ENCODE results near the gene RBM44. TPM values are rescaled to one million over a fixed set of nuclear protein-coding genes. Genes with fewer than 3 reads are reported as not detected.
"Not testable (repeated sequence)": the region's sequence is repeated elsewhere in the genome, so short reads cannot be mapped to it uniquely, and the experiment has no call there.

Gene RBM44
- polyA plus RNA-seq, 1 donor from 2014 or later: 0.11 TPM

DNA sequence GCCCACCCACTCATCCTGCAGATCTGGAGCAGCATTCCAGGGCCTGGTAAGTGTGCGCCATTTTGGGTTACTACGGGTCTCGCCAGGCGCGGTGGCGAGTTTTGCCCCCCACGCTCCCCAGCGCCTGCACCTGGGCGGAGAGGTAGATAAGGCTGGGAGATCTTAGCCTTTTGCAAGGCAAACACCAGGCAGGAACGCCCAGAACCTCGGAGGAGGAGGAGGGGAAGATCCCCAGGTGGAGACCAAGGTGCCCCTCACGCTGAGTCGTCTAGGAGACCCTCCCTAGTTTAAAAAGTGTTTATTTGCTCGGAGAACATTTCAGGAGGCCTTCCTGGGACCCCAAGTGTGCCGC lies 60.5 kb downstream of the RBM44 start:
- H3K36me3 Mint-ChIP-seq: no peaks in the 10 kb centered on the region
- H3K9me3 Mint-ChIP-seq: no peaks in the 10 kb centered on the region
- no peak overlapping the region for H3K27ac Mint-ChIP-seq
- H3K27me3 Mint-ChIP-seq: peaks cover 33% of the 10 kb centered on the region
- no peak overlapping the region for H3K4me3 Mint-ChIP-seq
- peaks cover 0 to 2% (median 0%) of the 10 kb centered on the region in 3 donors for H3K4me1 Mint-ChIP-seq

DNA sequence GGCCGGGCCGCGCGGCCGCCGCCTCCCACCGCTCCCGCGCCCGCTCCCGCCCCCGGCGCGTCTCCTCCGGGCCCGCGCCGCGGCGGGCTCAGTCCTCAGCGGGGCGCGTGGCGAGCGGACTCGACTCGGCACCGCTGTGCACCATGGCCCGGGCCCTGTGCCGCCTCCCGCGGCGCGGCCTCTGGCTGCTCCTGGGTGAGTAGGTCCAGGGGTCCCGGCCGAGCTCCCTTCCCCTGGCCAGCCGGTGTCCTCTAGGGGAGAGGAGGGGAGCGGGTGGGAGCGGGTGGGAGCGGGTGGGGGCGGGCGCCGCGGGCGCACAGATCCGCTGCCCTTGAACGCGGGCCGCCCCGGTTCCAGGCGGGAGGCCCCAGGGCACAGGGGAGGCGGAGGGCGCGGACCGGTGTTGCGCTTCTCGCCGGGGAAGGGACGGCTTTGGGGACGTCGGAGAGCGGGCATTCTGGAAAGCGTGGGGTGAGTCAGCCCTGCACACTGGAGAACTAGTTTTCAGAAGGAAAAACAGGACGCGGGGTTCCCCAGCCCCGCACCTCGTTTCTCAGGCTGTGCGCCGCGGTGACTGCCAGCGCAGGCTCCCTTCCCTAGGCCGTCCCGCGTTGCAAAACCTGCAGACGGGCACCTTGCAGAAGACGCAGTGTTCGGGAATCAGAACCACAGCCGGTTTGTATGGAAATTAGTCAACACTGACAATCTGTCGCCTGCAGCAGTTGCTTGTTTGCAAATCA lies 61.1 kb downstream of the RBM44 start, which contains the start of gene RAMP1:
TSS of gene RAMP1 (plus strand) at position 91 of the 740 bp plus-strand sequence. CDS start at position 144, 53 bp downstream.
- peaks cover 36% of the 10 kb centered on the region for H3K27me3 Mint-ChIP-seq
- H3K4me1 Mint-ChIP-seq: peaks cover 0 to 2% (median 1%) of the 10 kb centered on the region in 3 donors
- H3K27ac Mint-ChIP-seq: peak within 1 kb of the TSS in 1 of 3 donors; percentile 20
- peak within 1 kb of the TSS in 2 of 4 donors; percentile 17 to 81 for H3K4me3 Mint-ChIP-seq
- H3K36me3 Mint-ChIP-seq: peaks cover 2% of the 10 kb centered on the region
- no peaks in the 10 kb centered on the region for H3K9me3 Mint-ChIP-seq

DNA sequence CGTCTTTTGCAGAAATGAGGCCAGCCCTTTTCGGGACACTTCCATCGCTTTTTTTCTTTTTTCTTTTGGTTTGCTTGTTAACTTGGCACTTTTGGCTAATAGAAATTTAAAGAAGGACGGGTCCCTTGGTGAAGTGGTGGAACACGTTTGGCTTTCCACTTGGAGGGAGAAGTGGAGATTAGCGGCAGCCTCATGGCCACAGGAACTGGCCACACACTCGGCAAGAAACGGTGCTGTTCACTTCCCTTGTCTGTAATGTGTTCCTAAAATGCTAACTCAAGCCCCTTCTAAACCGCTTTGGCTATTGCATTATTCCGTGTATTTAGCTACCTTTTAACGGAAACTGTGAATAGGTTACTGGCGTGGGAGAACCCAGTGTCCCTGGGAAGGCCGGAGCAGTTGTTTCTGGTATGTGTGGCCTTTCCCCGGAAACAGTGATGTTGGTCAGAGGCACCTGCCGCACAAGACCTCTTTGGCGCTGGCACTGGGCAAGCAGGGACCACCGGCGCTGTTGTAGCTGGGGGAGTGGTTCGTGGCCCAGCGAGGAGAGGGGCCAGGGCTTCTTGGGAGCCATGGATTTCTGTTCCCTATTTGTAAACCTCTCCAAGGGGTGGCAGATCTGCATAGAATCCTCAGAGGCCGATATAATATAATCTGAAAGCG lies 61.8 kb downstream of the RBM44 start:
- Mint-ChIP-seq H3K27me3 (peaks cover 36% of the 10 kb centered on the region), H3K36me3 (peaks cover 2% of the 10 kb centered on the region), H3K4me3 (peak overlapping the region in 1 of 4 donors; percentile 33), H3K27ac (peak overlapping the region in 1 of 3 donors; percentile 20), H3K9me3 (no peaks in the 10 kb centered on the region), H3K4me1 (peaks cover 0 to 2% (median 1%) of the 10 kb centered on the region in 3 donors)

DNA sequence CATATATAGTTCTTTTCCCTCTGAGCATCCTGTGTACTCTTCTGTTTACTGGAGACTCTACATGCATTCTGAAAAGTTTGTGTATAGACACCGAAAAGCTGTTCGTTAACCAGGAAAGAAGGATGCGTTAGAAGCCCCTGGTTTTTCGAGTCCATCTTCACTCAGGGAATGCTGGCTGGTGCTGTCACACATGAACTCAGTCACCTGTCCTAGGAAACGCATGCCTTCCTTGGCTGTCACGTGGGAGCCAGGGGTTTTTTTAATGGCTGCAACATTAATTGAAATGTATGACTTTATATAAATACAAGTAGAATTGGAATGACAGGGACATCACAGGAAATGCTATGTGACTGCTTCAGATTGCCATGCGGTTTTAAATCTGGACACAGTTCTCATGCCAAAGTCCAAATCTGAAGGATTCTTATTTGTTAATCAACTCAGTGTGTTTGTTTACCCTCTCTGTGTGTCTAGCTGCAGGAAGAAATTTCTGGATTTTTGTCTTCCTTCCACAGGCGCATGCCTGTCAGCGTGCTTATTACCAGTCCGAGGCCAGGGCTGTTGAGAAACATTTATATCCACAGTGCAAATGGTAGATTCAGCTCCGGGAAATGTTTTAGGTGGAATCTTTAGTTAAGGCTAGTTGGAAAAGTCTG lies 63.4 kb downstream of the RBM44 start:
- Mint-ChIP-seq H3K36me3 (peaks cover 2% of the 10 kb centered on the region), H3K4me3 (no peak overlapping the region), H3K27me3 (peaks cover 35% of the 10 kb centered on the region), H3K9me3 (no peaks in the 10 kb centered on the region), H3K4me1 (peaks cover 0 to 2% (median 1%) of the 10 kb centered on the region in 3 donors), H3K27ac (no peak overlapping the region)

DNA sequence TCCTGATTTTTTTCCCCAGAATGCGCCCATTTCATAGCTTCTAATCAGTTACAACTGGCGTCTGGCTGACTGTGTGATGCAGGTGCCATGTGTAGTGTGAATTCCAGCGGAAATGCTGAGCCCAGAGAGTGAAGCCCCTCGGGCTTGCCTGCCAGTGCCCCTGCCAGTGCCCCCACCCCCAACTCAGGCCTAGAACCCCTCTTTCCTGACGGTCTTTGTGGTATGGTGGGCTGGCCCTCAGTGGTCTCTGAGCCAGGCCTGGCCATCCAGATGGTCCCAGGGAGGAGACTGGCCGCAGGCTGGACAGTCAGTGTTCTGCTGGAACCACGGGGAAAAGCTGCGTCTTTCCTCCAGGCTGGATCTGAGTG lies 63.9 kb downstream of the RBM44 start:
- Mint-ChIP-seq H3K27me3 (peaks cover 35% of the 10 kb centered on the region), H3K27ac (no peak overlapping the region), H3K4me3 (no peak overlapping the region), H3K4me1 (peaks cover 0 to 2% (median 1%) of the 10 kb centered on the region in 3 donors), H3K9me3 (no peaks in the 10 kb centered on the region), H3K36me3 (peaks cover 3% of the 10 kb centered on the region)

DNA sequence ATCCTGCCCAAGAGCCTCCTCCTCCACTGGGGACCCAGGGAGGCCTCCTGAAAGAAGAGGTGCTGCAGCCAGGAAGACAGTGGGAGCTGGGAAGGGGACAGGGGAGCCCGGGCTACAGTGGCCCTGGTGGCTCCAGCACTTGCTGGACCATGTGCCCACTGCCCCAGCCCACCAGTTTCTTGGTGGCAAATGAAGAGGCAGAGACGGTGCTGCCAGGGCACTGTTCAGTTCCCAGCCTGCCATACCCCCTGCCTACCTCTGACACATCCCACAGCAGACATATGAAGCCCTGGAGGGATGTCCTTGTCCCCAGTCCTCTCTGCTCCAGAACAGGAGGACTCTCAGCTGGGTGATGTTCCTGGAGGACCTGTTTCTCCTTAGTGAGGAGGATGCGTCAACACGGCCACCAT lies 64.5 kb downstream of the RBM44 start:
- Mint-ChIP-seq H3K4me3 (no peak overlapping the region), H3K27ac (no peak overlapping the region), H3K4me1 (peaks cover 0 to 2% (median 1%) of the 10 kb centered on the region in 3 donors), H3K27me3 (peaks cover 38% of the 10 kb centered on the region), H3K36me3 (peaks cover 3% of the 10 kb centered on the region), H3K9me3 (no peaks in the 10 kb centered on the region)

DNA sequence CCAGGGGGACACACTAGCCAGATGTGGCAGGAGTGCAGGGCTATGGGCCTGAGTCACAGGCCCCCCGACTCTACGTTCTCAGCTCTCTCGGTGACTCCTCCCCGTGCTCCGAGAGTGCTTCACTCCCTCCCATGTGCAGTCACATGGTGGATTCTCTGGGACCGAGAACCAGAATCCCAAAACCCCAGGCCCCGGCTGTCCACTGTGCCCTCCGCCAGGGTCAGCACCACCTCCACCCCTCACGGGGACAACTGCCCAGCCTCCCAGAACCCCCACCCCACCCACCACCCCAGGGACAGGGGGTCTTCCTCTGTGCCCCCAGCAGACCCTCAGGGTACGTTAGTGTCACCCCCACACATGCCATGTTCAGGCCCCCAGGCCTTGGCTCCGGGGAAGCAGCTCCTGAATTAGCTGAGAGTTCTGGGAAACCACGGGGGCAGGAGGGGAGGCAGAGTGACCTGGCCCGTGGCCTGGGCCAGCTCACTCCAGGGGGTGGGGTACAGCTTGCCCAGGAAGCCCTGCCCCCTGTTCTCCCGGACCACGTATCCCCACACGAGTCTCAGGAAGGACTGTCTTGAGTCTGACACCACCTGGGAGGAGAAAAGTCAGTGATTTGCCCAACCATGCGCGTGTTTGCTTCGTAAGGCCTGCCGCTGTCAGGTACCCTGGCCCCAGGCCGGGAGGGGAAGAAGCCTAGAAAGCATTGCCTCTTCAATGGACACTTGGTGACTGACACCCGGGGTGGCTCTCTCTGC lies 65.3 kb downstream of the RBM44 start:
- Mint-ChIP-seq H3K27ac (no peak overlapping the region), H3K36me3 (peaks cover 3% of the 10 kb centered on the region), H3K9me3 (peaks cover 0 to 3% (median 0%) of the 10 kb centered on the region in 3 donors), H3K4me1 (peaks cover 0 to 6% (median 1%) of the 10 kb centered on the region in 3 donors), H3K27me3 (peaks cover 41% of the 10 kb centered on the region), H3K4me3 (no peak overlapping the region)

DNA sequence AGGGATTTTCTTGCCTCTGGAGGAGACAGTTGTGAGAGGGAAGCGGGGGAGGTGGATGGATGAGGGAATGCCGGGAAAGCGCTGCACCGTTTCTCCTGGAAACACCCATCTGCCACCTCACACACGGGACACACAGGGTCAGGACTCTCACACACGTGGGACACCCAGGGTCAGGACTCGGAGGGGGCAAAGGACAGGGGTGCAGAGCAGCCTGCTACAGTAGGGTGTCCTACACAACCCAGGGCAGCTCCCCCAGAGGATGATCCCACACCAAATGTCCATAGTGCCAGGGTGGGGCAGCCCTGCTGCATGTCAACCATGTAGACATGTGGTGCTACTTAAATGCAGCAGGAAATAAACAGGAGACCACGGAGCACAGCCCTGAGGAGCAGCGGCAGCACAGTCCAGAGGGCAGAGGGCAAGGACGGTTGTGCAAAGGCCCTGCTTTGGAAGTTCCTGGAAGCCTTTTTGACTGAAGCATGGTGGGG lies 65.9 kb downstream of the RBM44 start:
- H3K27me3 Mint-ChIP-seq: peaks cover 43% of the 10 kb centered on the region
- H3K27ac Mint-ChIP-seq: no peak overlapping the region

DNA sequence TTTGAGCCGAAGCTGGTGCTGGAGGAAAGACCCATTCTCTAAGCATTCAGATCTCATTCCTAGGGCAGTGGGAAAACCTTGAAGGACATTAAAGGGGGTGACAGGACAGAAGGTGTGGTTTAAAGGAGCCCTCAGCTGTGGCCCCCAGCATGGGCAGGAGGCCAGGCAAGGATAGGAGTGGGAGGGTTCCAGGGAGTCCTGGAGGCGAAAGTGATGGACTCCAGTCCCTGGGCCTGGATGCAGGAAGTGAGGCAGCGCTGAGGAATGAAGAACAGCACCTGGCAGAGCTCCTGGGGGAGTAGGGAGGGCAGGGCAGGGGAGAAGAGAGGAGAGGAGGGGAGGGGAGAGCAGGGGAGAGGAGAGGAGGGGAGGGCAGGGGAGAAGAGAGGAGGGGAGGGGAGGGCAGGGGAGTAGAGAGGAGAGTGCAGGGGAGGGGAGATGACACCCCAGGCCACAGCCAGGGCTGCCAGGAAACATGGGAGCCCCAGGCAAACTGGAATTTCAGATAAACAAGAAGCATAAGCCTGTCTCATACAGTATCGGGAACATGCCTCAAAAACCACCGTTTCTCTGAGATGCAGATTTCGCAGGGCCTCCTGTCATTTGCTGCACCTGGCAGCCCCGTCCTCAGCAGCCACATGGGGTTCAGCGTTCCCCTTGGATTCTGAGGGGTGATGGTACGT lies 66.5 kb downstream of the RBM44 start:
- peaks cover 41% of the 10 kb centered on the region for H3K27me3 Mint-ChIP-seq
- H3K9me3 Mint-ChIP-seq: peaks cover 0 to 3% (median 0%) of the 10 kb centered on the region in 3 donors
- peaks cover 0 to 11% (median 1%) of the 10 kb centered on the region in 3 donors for H3K4me1 Mint-ChIP-seq
- H3K36me3 Mint-ChIP-seq: peaks cover 3% of the 10 kb centered on the region
- H3K4me3 Mint-ChIP-seq: no peak overlapping the region
- no peak overlapping the region for H3K27ac Mint-ChIP-seq

More for the DNA sequence above, 65.9 kb downstream of the RBM44 start:
- Mint-ChIP-seq H3K36me3 (peaks cover 3% of the 10 kb centered on the region), H3K4me1 (peaks cover 0 to 11% (median 1%) of the 10 kb centered on the region in 3 donors), H3K9me3 (peaks cover 0 to 3% (median 0%) of the 10 kb centered on the region in 3 donors), H3K4me3 (no peak overlapping the region)

DNA sequence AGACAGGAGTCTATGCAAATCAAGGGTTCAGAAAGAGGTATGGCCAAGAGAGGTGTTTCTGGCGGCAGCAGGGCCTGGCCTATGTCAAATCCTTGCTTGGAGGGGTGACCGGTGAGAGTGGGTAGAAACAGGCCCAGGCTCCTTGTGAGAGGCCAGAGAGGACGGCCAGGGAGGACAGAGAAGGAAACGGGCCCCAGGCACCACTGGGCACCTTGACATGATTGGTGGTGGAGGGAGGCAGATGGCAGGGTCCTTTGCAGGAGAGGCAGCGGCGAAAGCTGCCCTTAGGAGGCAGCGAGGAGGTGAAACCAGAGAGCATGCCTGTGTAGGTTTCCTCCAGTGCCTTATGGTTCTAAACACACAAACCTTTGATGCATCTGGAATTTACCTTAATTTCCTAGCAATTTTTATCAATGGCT lies 67.1 kb downstream of the RBM44 start:
- H3K36me3 Mint-ChIP-seq: peaks cover 3% of the 10 kb centered on the region
- H3K4me1 Mint-ChIP-seq: peaks cover 0 to 9% (median 2%) of the 10 kb centered on the region in 3 donors
- peaks cover 0 to 3% (median 0%) of the 10 kb centered on the region in 3 donors for H3K9me3 Mint-ChIP-seq
- no peak overlapping the region for H3K4me3 Mint-ChIP-seq
- no peak overlapping the region for H3K27ac Mint-ChIP-seq
- H3K27me3 Mint-ChIP-seq: peaks cover 40% of the 10 kb centered on the region

DNA sequence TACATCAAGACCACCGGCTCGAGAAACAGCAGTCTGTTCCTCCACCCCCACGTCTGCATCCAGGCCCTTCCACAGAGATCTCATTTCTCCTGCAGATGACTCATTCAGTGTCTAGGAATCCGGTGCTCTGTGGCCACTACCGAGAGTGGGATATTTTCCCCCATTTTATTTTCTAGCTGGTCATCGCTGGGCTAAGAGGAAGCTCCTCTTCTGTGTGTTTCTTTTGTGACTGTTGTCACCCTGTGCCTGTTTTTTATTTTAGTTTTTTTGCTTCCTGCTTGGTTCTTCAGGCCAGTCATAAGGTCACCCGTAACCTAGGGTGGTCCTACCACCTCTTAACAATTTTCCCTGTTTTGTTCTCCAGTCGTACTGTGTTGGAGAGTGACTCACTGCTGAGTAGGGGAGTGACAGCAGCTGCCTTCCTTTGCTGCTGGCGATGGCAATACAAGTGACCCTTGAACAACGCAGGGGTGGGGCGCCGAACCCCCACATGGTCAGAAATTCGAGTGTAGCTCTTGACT lies 67.6 kb downstream of the RBM44 start:
- Mint-ChIP-seq H3K36me3 (peaks cover 3% of the 10 kb centered on the region), H3K4me3 (no peak overlapping the region), H3K4me1 (peaks cover 0 to 9% (median 2%) of the 10 kb centered on the region in 3 donors), H3K9me3 (peaks cover 0 to 3% (median 0%) of the 10 kb centered on the region in 3 donors), H3K27ac (no peak overlapping the region), H3K27me3 (peaks cover 40% of the 10 kb centered on the region)

DNA sequence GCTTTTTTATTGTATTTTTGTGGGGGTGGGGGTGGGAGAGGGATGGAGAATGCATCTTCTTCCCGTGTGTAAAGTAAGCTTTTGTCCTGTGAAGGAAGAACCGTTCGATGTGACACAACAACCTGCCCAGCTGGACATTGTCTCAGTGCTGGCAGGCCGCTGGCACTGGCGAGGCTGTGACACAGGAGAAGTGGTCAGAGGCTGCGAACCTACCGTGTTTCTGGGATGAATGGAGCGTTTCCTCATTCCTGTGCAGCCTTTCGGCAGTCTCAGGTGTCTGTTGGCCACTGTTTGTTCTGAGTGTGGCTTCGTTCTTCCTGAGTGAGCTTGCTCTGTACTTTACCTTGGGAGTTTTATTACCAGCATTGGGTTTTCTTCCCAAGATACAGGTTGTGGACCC lies 68.9 kb downstream of the RBM44 start:
- Mint-ChIP-seq H3K27ac (no peak overlapping the region), H3K9me3 (peaks cover 0 to 3% (median 0%) of the 10 kb centered on the region in 3 donors), H3K27me3 (peaks cover 43% of the 10 kb centered on the region), H3K36me3 (peaks cover 3% of the 10 kb centered on the region), H3K4me1 (peaks cover 0 to 9% (median 2%) of the 10 kb centered on the region in 3 donors), H3K4me3 (no peak overlapping the region)

DNA sequence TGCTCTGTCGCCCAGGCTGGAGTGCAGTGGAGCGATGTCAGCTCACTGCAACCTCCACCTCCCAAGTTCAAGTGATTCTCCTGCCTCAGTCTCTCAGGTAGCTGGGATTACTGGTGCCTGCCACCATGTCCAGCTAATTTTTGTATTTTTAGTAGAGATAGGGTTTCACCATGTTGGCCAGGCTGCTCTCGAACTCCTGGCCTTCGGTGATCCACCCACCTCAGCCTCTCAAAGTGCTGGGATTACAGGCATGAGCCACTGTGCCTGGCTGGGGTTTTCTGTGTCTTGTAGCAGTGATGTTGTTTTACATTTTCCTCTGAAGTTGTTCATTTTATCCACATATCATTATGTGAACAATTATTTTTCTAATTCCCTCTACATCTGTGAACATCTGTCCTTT lies 69.5 kb downstream of the RBM44 start:
- Mint-ChIP-seq H3K27me3 (peaks cover 43% of the 10 kb centered on the region), H3K27ac (peak overlapping the region in 1 of 3 donors; percentile 88)
- H3K9me3 Mint-ChIP-seq, H3K36me3 Mint-ChIP-seq, H3K4me1 Mint-ChIP-seq, H3K4me3 Mint-ChIP-seq: not testable (repeated sequence)

Measured in IgD-negative memory B cell (primary cell).